Right ventricle myocardium inferior (tissue), 1 donor: ENCODE results near the gene SDR39U1. TPM values are rescaled to one million over a fixed set of nuclear protein-coding genes. Genes with fewer than 3 reads are reported as not detected.
A peak's percentile ranks its signal among the peaks of the same experiment; 100 is the strongest.
"Not testable (repeated sequence)": the region's sequence is repeated elsewhere in the genome, so short reads cannot be mapped to it uniquely, and the experiment has no call there.

Experiments used
- ATAC-seq: fragments of 200-7000 bp; cut with Tn5 transposase; one replicate; pipeline ENCODE4 v1.9.1; 2020; ENCODE audit warnings: mild to moderate bottlenecking, moderate library complexity
- DNase-seq: peaks from one replicate; pipeline ENCODE4 v3.0.0; 2021; ENCODE audit errors: missing footprints
- intact Hi-C: fragments of 100-400 bp; cut with DNase I; formaldehyde crosslinking; loops from one replicate; pipeline ENCODE4 v1.11.0; 2022
- total RNA-seq: library from RNA; stranded (reverse); fragmentation: NEBNext Ultra II Directional; extraction: Animal tissue kit (Norgen Biotek cat#: 25700); gene quantifications from one replicate; pipeline ENCODE4 v1.2.1, GENCODE V29; 2021
- donor health status: DM: no; HTN: yes; CAD: no; lungs with severe emphysema.

The SDR39U1 gene
- total RNA-seq, 1 donor from 2014 or later: 76.6 TPM

- intact Hi-C loops: no loop called here
- no peak for ATAC-seq
- no peak for DNase-seq
Observed at GRCh38 chr14:24456980-24457379, 14.4 kb upstream of the SDR39U1 start.

DNA sequence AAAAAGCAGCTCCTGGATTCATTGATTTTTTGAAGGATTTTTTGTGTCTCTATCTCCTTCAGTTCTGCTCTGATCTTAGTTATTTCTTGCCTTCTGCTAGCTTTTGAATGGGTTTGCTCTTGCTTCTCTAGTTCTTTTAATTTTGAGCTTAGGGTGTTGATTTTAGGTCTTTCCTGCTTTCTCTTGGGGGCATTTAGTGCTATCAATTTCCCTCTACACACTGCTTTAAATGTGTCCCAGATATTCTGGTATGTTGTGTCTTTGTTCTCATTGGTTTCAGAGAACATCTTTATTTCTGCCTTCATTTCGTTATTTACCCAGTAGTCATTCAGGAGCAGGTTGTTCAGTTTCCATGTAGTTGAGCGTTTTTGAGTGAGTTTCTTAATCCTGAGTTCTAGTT lies 8.3 kb upstream of the SDR39U1 start:
- DNase-seq, ATAC-seq, intact Hi-C loops: not testable (repeated sequence)

DNA sequence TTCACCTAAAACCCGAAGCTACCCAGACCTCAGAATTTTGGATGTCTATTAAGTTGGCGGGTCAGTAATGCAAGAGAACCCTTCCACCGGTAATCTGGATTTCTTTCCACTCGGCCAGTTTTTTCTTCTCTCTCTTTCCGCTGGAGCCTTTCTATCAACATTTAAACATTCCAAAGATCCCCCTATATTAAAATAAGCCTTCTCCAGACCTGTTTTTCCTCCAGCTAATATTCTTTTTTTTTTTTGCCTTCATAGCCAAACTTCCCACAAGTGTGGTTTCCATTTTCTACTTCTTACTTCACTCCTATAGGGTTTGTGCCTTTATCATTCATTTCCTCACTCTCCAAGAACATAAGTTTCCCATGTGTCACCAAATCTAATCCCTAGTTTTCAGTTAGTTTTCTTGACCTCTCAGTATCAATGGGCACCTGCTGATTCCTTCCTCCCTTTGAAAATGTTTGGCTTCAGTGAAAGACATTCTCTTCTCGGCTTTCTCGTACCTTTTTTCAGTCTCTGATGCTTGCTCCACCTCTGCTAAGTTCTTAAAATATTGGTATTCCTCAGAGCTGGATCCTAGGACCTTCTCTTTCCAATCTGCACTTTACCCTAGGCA lies 583 bp upstream of the SDR39U1 start:
- intact Hi-C loops: no loop called here
- no peak for DNase-seq
- ATAC-seq: no peak

DNA sequence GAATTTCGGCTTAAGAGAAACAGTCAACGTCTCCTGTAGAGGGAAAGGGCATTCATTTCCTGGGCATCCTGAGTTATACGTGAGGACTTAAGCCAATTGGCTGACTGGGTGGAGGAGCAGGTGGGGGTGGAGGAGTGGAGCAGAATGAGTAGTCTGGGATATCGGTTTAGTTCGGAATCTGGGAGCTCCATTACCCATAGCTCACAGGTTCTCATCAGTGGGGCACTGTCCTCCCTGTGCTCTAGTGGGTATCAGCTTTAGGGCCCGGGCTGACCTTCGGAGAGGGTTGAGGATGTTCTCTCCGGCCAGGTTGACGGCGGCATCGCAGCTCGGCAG lies 704 bp downstream of the SDR39U1 start:
- no peak for ATAC-seq
- intact Hi-C loops: no loop called here
- DNase-seq: no peak

DNA sequence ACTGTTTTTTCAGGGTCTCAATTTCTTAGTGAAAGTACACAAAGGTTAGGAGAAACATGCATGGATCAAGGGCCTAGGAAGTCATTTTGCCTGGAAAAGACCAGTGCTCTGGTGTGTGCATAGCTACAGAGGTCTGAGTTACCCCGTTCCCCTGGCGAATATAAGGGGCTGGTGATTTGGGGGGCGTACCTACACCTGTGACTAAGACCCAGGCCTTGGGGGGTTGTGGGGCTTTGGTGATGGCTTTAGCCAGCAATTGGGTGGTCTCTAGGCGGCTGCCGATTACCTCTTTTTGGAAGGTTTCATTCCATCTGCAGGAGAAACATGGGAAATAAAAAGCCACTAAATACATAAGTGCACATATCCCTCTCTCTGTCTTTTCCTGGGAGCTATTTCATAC lies 1.1 kb downstream of the SDR39U1 start:
- DNase-seq (no peak), ATAC-seq (no peak)
- intact Hi-C loops: no loop called here

GRCh38 chr14:24440606-24441399 lies 1.8 kb downstream of the SDR39U1 start:
- intact Hi-C loops: no loop called here
- DNase-seq: no peak
- no peak for ATAC-seq

DNA sequence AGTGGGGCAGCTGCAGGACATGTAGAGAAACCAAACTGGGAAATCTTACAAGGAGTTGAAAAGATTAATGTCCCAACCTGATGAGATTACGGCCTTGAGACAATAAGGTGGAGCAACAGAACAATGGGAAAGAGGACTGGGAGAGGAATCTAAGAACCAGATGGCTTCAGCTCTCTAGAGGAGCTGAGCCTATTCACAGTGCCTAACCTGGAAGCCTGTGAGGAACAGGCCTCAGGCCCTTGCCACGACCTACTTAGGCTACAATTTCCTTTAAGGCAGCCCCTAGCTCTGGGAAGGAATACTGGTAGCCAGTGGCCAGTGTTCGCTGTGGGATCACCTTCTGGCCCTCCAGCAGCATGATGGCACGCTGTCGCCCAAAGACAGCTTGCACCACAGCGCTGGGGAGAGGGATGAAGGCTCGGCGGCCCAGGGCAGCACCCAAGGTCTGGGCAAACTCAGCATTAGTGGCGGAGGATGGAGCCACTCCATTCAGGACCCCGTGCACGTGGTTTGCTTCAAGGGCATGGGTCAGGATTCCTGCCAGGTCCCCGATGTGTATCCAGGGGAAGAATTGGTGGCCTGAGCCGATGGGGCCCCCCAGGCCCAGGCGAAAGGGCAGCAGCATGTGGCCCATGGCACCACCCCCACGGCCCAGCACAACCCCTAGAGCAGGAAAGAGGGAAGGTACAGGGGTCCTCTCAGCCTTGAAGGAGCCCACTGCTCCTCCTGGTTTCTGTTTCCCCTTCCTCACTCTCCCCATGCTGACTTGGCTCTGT lies 2.6 kb downstream of the SDR39U1 start:
- intact Hi-C loops: loop anchor here (10.0 kb wide), 1 partner anchor 295 kb away; the partner anchor contains the start of genes EMC9, PSME2 and RNF31
- ATAC-seq (no peak), DNase-seq (no peak)

GRCh38 chr14:24439257-24439656 lies 3.3 kb downstream of the SDR39U1 start:
- ATAC-seq (no peak), DNase-seq (no peak)
- intact Hi-C loops: loop anchor here (10.0 kb wide), 1 partner anchor 294 kb away; the partner anchor contains the start of genes EMC9, PSME2 and RNF31

- ATAC-seq: no peak
- intact Hi-C loops: loop anchor here (10.0 kb wide), 1 partner anchor 294 kb away; the partner anchor contains the start of genes EMC9, PSME2 and RNF31
- no peak for DNase-seq
Observed at GRCh38 chr14:24438223-24439097, 4.1 kb downstream of the SDR39U1 start.

DNA sequence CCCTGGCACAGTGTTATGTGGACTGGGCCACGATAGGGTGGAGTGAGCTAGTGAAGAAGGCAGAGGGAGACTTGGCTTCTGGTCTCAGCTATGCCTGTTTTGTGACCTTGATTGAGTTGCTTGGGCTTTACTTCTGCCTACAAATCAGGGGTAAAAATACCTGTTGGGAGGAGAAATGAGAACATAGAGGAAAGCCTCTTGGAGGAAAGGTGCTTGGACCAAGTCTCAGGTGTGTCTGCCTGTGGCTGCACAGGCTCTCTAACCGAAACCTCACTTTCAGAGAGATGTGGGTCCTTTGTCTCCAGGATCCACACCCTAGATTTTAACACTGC lies 4.9 kb downstream of the SDR39U1 start:
- ATAC-seq (no peak), DNase-seq (no peak)
- intact Hi-C loops: loop anchor here (2.0 to 10.0 kb wide), 2 partner anchors 195 to 293 kb away; partner anchors contain the start of genes EMC9, PSME2, RNF31 and TINF2

DNA sequence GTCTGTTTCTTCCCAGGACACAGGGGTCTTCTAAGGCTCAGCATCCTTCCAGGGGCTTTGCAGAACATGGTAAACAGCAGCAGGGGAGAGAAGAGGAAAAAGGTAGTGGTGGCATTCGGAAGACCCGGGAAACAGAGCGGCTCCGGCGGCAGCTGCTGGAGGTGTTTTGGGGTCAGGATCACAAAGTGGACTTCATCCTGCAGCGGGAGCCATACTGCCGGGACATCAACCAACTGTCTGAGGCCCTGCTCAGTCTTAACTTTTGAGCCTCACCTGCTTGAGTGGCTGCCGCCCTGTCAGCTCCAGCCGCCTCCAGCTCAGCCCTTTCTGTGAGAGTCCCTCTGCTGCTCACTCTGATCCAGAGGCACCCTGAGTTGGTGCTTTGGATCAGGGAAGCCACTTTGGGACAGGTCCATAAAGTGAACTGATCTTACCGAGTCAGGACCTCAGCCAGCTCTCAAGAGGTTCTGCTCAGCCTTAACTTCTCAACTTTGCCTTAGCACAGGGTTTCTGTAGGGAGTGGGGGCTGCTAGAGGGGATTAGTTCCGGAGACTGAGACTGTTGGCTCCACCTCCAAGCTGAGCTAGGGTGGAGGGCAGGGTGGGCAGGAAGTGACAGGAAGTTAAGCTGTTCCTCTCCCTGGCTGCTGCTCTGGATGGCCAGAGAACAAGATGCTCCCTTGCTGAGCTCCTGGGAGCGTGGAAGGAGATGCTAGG lies 5.4 kb downstream of the SDR39U1 start:
- DNase-seq (no peak), ATAC-seq (no peak)
- intact Hi-C loops: loop anchor here (2.0 to 10.0 kb wide), 2 partner anchors 194 to 292 kb away; partner anchors contain the start of genes EMC9, PSME2, RNF31 and TINF2

GRCh38 chr14:24436355-24437019 lies 6.1 kb downstream of the SDR39U1 start:
- DNase-seq: no peak
- ATAC-seq: peak; percentile 38
- intact Hi-C loops: loop anchor here (1.0 to 10.0 kb wide), 4 partner anchors 103 to 292 kb away; partner anchors contain the start of genes EMC9, LTB4R, PSME2 and RNF31

- DNase-seq (no peak), ATAC-seq (no peak)
- intact Hi-C loops: loop anchor here (1.0 to 10.0 kb wide), 4 partner anchors 103 to 291 kb away; partner anchors contain the start of genes EMC9, LTB4R, PSME2 and RNF31
Observed at GRCh38 chr14:24435998-24436354, 6.6 kb downstream of the SDR39U1 start.

GRCh38 chr14:24435192-24435810 lies 7.3 kb downstream of the SDR39U1 start:
- ATAC-seq (no peak), DNase-seq (no peak)
- intact Hi-C loops: loop anchor here (10.0 kb wide), 1 partner anchor 290 kb away; the partner anchor contains the start of genes EMC9, PSME2 and RNF31

GRCh38 chr14:24434676-24435075 lies 7.9 kb downstream of the SDR39U1 start:
- no peak for ATAC-seq
- no peak for DNase-seq
- intact Hi-C loops: loop anchor here (10.0 kb wide), 1 partner anchor 290 kb away; the partner anchor contains the start of genes EMC9, PSME2 and RNF31

GRCh38 chr14:24434036-24434435 lies 8.5 kb downstream of the SDR39U1 start:
- DNase-seq (no peak), ATAC-seq (no peak)
- intact Hi-C loops: loop anchor here (10.0 kb wide), 1 partner anchor 289 kb away; the partner anchor contains the start of genes EMC9, PSME2 and RNF31
